H1 (cell line): ENCODE results near the gene RTF1.

Source experiments
- EGR1 ChIP-seq: IDR thresholded peaks from 2 replicates; pipeline ENCODE4 v1.6.1; 2011; ENCODE audit warnings: low read depth, low read length, borderline replicate concordance
- JUN ChIP-seq: IDR thresholded peaks from 2 replicates; pipeline ENCODE4 v1.6.1; 2011; ENCODE audit warnings: low read depth, mild to moderate bottlenecking, improper control_type of control experiment, low read length
- SRF ChIP-seq: IDR thresholded peaks from 2 replicates; pipeline ENCODE4 v1.6.1; 2011; ENCODE audit warnings: mild to moderate bottlenecking, low read depth, low read length, moderate library complexity

- TF ChIP-seq EGR1 (no peak), JUN (no peak), SRF (no peak)
Observed at GRCh38 chr15:41512940-41513505, 96.1 kb downstream of the RTF1 start.
